ENCODE results near the gene PAPPA2. TPM values are rescaled to one million over a fixed set of nuclear protein-coding genes. Genes with fewer than 3 reads are reported as not detected.

Gene PAPPA2
- total RNA-seq, 4 donors from 2014 or later: 0.23 to 0.51 (median 0.34) TPM

GRCh38 chr1:176471338-176472121 is 8.6 kb downstream of the PAPPA2 start:
- no peaks in the 10 kb centered on the region for H3K27me3 ChIP-seq
- no peaks in the 10 kb centered on the region for H3K36me3 ChIP-seq
- WGBS: 85% methylated on average over 5 of the region's 5 CpGs
- no peaks in the 10 kb centered on the region for H3K9me3 ChIP-seq
- no peak overlapping the region for H3K27ac ChIP-seq
- TF ChIP-seq CTCF (IDR thresholded peaks at IDR 0.05) (no peak), POLR2A (IDR thresholded peaks at IDR 0.05) (no peak), EP300 (IDR thresholded peaks at IDR 0.05) (no peak), POLR2AphosphoS5 (IDR thresholded peaks at IDR 0.05) (no peak)
- no peaks in the 10 kb centered on the region for H3K4me1 ChIP-seq
- no peak overlapping the region for H3K4me3 ChIP-seq
- DNase-seq (ENCODE audit: low spot score in 2 of 2): no peak

GRCh38 chr1:176479971-176480370 is 17.0 kb downstream of the PAPPA2 start:
- H3K27ac ChIP-seq: no peak overlapping the region
- no peak for DNase-seq (ENCODE audit: low spot score in 2 of 2)
- no peaks in the 10 kb centered on the region for H3K9me3 ChIP-seq
- TF ChIP-seq CTCF (IDR thresholded peaks at IDR 0.05) (no peak), EP300 (IDR thresholded peaks at IDR 0.05) (no peak), POLR2A (IDR thresholded peaks at IDR 0.05) (no peak), POLR2AphosphoS5 (IDR thresholded peaks at IDR 0.05) (no peak)
- no peaks in the 10 kb centered on the region for H3K4me1 ChIP-seq
- H3K4me3 ChIP-seq: no peak overlapping the region
- 40% methylated on average over 6 of the region's 7 CpGs for WGBS
- no peaks in the 10 kb centered on the region for H3K27me3 ChIP-seq
- H3K36me3 ChIP-seq: no peaks in the 10 kb centered on the region

- 69% methylated on average over 9 of the region's 9 CpGs for WGBS
- no peak for DNase-seq (ENCODE audit: low spot score in 2 of 2)
- Histone ChIP-seq H3K36me3 (no peaks in the 10 kb centered on the region), H3K9me3 (no peaks in the 10 kb centered on the region), H3K27me3 (no peaks in the 10 kb centered on the region), H3K4me1 (no peaks in the 10 kb centered on the region), H3K27ac (no peak overlapping the region), H3K4me3 (no peak overlapping the region)
- no peak for TF ChIP-seq POLR2AphosphoS5 (IDR thresholded peaks at IDR 0.05)
- no peak for TF ChIP-seq CTCF (IDR thresholded peaks at IDR 0.05)
- TF ChIP-seq POLR2A (IDR thresholded peaks at IDR 0.05): no peak
- TF ChIP-seq EP300 (IDR thresholded peaks at IDR 0.05): no peak
Observed at GRCh38 chr1:176480750-176481149, 17.8 kb downstream of the PAPPA2 start.

GRCh38 chr1:176485083-176485482 is 22.1 kb downstream of the PAPPA2 start:
- no peaks in the 10 kb centered on the region for H3K4me1 ChIP-seq
- H3K36me3 ChIP-seq: no peaks in the 10 kb centered on the region
- WGBS: 57% methylated on average over 1 of the region's 1 CpG
- H3K27ac ChIP-seq: no peak overlapping the region
- TF ChIP-seq CTCF (IDR thresholded peaks at IDR 0.05) (no peak), EP300 (IDR thresholded peaks at IDR 0.05) (no peak), POLR2A (IDR thresholded peaks at IDR 0.05) (no peak), POLR2AphosphoS5 (IDR thresholded peaks at IDR 0.05) (no peak)
- H3K4me3 ChIP-seq: no peak overlapping the region
- no peaks in the 10 kb centered on the region for H3K27me3 ChIP-seq
- no peak for DNase-seq (ENCODE audit: low spot score in 2 of 2)
- no peaks in the 10 kb centered on the region for H3K9me3 ChIP-seq

- WGBS: 61% methylated on average over 5 of the region's 5 CpGs
- no peak for DNase-seq (ENCODE audit: low spot score in 2 of 2)
- Histone ChIP-seq H3K36me3 (no peaks in the 10 kb centered on the region), H3K27ac (no peak overlapping the region), H3K27me3 (no peaks in the 10 kb centered on the region), H3K4me1 (no peaks in the 10 kb centered on the region), H3K9me3 (no peaks in the 10 kb centered on the region), H3K4me3 (no peak overlapping the region)
- TF ChIP-seq POLR2A (IDR thresholded peaks at IDR 0.05) (no peak), CTCF (IDR thresholded peaks at IDR 0.05) (no peak), EP300 (IDR thresholded peaks at IDR 0.05) (no peak), POLR2AphosphoS5 (IDR thresholded peaks at IDR 0.05) (no peak)
Observed at GRCh38 chr1:176494436-176494835, 31.5 kb downstream of the PAPPA2 start.
